ENCODE data around the gene IL1B. TPM values are rescaled to one million over a fixed set of nuclear protein-coding genes. Genes with fewer than 3 reads are reported as not detected.
"Not testable (repeated sequence)": the region's sequence is repeated elsewhere in the genome, so short reads cannot be mapped to it uniquely, and the experiment has no call there.

Gene IL1B
- total RNA-seq, 4 donors from 2014 or later, result 0.53 to 9.1 TPM; not detected in 2

DNA sequence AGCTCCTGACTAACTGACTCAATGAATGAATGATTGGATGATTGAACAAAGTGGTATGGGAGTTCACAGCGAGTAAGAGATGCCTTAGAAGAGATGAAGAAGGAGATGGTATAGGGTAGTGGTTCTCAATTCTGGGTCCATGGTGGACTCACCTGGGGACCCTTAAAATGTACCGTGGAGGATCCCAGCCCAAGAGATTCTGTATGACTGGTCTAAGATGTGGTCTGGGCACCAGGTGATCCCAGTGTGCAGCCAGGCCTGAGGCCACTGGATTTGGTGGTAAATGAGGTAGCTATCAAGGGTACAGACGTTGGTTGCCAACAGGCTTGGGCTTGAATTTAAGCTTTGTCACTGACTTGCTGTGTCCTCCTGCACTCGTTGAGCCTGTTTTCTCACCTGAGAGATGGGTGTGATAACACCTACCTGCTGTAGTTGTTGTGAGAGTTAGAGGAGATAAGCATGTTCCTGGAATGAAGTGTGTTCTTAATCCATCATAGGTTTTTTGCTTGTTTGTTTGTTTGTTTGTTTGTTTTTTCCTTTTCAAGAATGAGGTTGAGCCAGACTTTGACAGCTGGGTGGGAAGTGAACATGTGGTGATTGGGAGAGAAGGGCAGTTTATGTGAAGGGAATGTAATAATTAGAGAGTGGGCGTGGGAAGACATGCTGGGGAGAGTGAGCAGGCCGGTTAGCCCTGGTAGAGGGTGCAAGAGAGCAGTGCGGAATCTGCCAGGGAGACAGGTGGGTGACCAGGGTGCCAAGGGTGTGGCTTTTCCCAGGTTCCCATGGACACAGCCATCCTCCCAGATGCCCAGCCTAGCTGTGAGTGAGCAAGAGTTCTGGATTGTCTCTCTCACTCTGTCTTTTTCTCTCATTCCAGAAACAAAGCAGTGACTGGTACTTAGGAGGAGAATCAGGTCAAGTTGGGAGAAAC, 31.4 kb upstream of the IL1B start:
- H3K27me3 ChIP-seq, result no peaks in the 10 kb centered on the region
- no peaks in the 10 kb centered on the region for H3K36me3 ChIP-seq
- no peak overlapping the region for H3K4me3 ChIP-seq
- no peak overlapping the region for H3K27ac ChIP-seq
- H3K9me3 ChIP-seq, result no peaks in the 10 kb centered on the region
- DNase-seq, result no peak
- peaks cover 0 to 24% (median 0%) of the 10 kb centered on the region in 4 donors for H3K4me1 ChIP-seq
- no peak for TF ChIP-seq POLR2A (IDR thresholded peaks at IDR 0.05)
- no peak for TF ChIP-seq CTCF (IDR thresholded peaks at IDR 0.05)

DNA sequence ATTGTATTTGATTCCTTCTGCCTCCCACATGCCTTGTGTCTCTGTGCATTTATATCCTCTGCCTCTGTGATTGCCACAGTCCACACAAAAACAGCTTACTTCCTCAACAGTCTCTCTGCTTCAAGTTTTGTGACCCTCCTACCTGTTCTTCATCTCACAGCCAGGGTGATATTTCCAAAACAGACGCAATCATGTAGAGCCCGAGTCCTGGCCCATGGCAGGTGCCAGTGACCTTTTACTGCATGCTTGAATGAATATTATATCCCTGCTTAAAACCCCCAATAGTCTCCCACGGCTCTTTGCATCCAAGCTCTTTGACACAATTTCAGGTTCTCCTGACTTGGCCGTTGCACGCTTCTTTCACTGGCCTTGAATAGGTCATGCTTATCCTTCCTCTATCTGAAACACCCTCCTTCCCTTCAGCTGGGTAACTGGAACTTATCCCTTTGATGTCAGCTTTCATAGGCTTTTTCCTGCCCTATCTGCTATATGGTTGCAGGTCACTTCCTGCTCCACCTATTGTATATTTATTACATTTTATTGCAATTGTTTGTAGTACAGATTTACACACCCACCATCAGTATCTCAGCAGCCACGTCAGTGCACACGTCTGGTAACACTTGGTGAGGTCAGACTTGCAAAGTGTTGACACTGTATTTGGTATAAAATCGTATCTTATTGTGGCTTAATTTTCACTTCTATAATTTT, 29.7 kb upstream of the IL1B start:
- Histone ChIP-seq H3K4me1 (peaks cover 0 to 22% (median 0%) of the 10 kb centered on the region in 4 donors), H3K36me3 (no peaks in the 10 kb centered on the region), H3K4me3 (no peak overlapping the region), H3K9me3 (no peaks in the 10 kb centered on the region), H3K27ac (no peak overlapping the region), H3K27me3 (no peaks in the 10 kb centered on the region)
- TF ChIP-seq POLR2A (IDR thresholded peaks at IDR 0.05), result no peak
- no peak for TF ChIP-seq CTCF (IDR thresholded peaks at IDR 0.05)
- DNase-seq, result peak in 1 of 3 donors; percentile 56

DNA sequence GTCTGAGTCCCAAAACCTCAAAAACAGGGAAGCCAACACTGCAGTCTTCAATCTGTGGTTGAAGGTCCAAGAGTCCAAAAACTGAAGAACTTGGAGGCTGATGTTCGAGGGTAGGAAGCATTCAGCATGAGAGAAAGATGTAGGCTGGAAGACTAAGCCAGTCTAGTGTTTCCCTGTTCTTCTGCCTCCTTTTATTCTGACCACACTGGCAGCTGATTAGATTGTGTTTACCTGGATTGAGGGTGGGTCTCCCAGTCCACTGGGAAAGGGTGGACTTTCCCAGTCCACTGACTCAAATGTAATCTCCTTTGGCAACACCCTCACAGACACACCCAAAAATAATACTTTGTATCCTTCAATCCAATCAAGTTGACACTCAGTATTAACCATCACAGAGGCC, 27.5 kb upstream of the IL1B start:
- Histone ChIP-seq H3K27me3 (no peaks in the 10 kb centered on the region), H3K36me3 (no peaks in the 10 kb centered on the region), H3K4me3 (no peak overlapping the region), H3K9me3 (no peaks in the 10 kb centered on the region), H3K27ac (no peak overlapping the region), H3K4me1 (peaks cover 0 to 4% (median 0%) of the 10 kb centered on the region in 4 donors)
- TF ChIP-seq POLR2A (IDR thresholded peaks at IDR 0.05) (no peak), CTCF (IDR thresholded peaks at IDR 0.05) (no peak)
- DNase-seq, result no peak

DNA sequence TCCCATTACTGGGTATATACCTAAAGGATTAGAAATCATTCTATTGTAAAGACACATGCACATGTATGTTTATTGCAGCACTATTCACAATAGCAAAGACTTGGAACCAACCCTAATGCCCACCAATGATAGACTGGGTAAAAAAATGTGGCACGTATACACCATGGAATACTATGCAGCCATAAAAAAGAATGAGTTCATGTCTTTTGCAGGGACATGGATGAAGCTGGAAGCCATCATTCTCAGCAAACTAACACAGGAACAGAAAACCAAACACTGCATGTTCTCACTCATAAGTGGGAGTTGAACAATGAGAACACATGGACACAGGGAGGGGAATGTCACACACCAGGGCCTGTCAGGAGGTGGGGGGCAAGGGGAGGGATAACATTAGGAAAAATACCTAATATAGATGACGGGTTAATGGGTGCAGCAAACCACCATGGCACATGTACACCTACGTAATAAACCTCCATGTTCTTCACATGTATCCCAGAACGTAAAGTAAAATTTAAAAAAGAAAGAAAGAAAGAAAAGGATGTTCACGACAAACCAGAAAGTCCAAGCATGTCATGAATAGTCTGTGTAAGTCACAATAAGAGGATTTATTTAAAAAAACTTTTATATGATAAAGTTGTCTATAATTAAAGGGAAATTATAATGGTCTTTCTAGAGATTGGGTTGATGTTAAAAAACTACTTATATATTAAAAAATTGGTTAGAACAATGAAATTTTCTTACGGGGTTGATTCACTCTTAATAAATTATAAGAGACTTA, 23.0 kb upstream of the IL1B start:
- H3K4me1 ChIP-seq, H3K36me3 ChIP-seq, DNase-seq, H3K27me3 ChIP-seq, H3K27ac ChIP-seq, H3K4me3 ChIP-seq, H3K9me3 ChIP-seq: not testable (repeated sequence)

- TF ChIP-seq POLR2A (IDR thresholded peaks at IDR 0.05) (no peak), CTCF (IDR thresholded peaks at IDR 0.05) (no peak)
- no peak for DNase-seq
These were observed 14.0 kb upstream of the IL1B start for GRCh38 chr2:112850588-112850987.

More at GRCh38 chr2:112850588-112850987, 14.0 kb upstream of the IL1B start:
- Histone ChIP-seq H3K27ac (no peak overlapping the region), H3K9me3 (no peaks in the 10 kb centered on the region), H3K4me3 (no peak overlapping the region), H3K4me1 (no peaks in the 10 kb centered on the region), H3K36me3 (no peaks in the 10 kb centered on the region), H3K27me3 (no peaks in the 10 kb centered on the region)
